Colonic mucosa (tissue), 4 donors: ENCODE results near the gene CSTF2T. TPM values are rescaled to one million over a fixed set of nuclear protein-coding genes. Genes with fewer than 3 reads are reported as not detected.

ENCODE experiments used
- DNase-seq: peaks from one replicate; pipeline ENCODE4 v3.0.0-alpha.2; 2020
- H3K27ac ChIP-seq: fragments of 200-600 bp; one replicate; pipeline ENCODE4 v1.8.0; 2021
- H3K27me3 ChIP-seq: fragments of 200-600 bp; one replicate; pipeline ENCODE4 v1.8.0; 2021
- H3K36me3 ChIP-seq: fragments of 200-600 bp; one replicate; pipeline ENCODE4 v1.8.0; 2021
- H3K4me1 ChIP-seq: fragments of 200-600 bp; one replicate; pipeline ENCODE4 v1.8.0; 2021; ENCODE audit warnings: mild to moderate bottlenecking
- H3K4me3 ChIP-seq: fragments of 200-600 bp; one replicate; pipeline ENCODE4 v1.8.0; 2021
- H3K9ac ChIP-seq, 2 donors: one replicate each; pipeline ENCODE4 v1.7.0; 2013; ENCODE audit warnings: control low read depth in 2 of 2, low read depth in 2 of 2, low read length in 2 of 2
- H3K9me3 ChIP-seq: fragments of 200-600 bp; one replicate; pipeline ENCODE4 v1.8.0; 2021
- CTCF ChIP-seq: fragments of 200-600 bp; IDR thresholded peaks from one replicate; pipeline ENCODE4 v1.8.0; 2022; ENCODE audit warnings: antibody characterized with exemption, mild to moderate bottlenecking
- intact Hi-C: fragments of 100-400 bp; cut with DNase I; formaldehyde crosslinking; loops from one replicate; pipeline ENCODE4 v1.14.1; 2022
- total RNA-seq, 2 donors: library from RNA; stranded (reverse); fragmentation: NEBNext Ultra II Directional in 1 of 2; extraction: Animal tissue kit (Norgen Biotek cat#: 25700) in 1 of 2; gene quantifications; one replicate each; pipeline ENCODE4 v1.2.1, GENCODE V29; 2021
- donor health status: healthy.
- donor health status: DM: no; HTN: no; CAD: no.
- donor health status: DM: no; HTN: no; CAD: no.

CSTF2T gene
- total RNA-seq, 2 donors from 2014 or later, result 14.5 to 21.1 TPM

- intact Hi-C loops, result no loop called here
- Histone ChIP-seq H3K27me3 (no peaks in the 10 kb centered on the region), H3K4me3 (no peak overlapping the region), H3K36me3 (no peaks in the 10 kb centered on the region), H3K27ac (no peak overlapping the region), H3K4me1 (no peaks in the 10 kb centered on the region), H3K9me3 (no peaks in the 10 kb centered on the region), H3K9ac (no peak overlapping the region)
- TF ChIP-seq CTCF, result no peak
- DNase-seq, result no peak
These were observed 12.1 kb downstream of the CSTF2T start for GRCh38 chr10:51687296-51687695.

GRCh38 chr10:51685768-51686167, 13.6 kb downstream of the CSTF2T start:
- no peaks in the 10 kb centered on the region for H3K36me3 ChIP-seq
- H3K4me3 ChIP-seq, result no peak overlapping the region
- H3K27ac ChIP-seq, result no peak overlapping the region
- intact Hi-C loops, result no loop called here
- no peaks in the 10 kb centered on the region for H3K4me1 ChIP-seq
- DNase-seq, result no peak
- H3K27me3 ChIP-seq, result no peaks in the 10 kb centered on the region
- TF ChIP-seq CTCF, result no peak
- no peak overlapping the region for H3K9ac ChIP-seq
- no peaks in the 10 kb centered on the region for H3K9me3 ChIP-seq

- no peak for DNase-seq
- intact Hi-C loops, result no loop called here
These were observed 16.2 kb downstream of the CSTF2T start for GRCh38 chr10:51683031-51683691.

GRCh38 chr10:51679841-51680240, 19.6 kb downstream of the CSTF2T start:
- Histone ChIP-seq H3K9ac (no peak overlapping the region), H3K36me3 (no peaks in the 10 kb centered on the region), H3K27me3 (no peaks in the 10 kb centered on the region), H3K27ac (no peak overlapping the region), H3K4me1 (no peaks in the 10 kb centered on the region), H3K9me3 (no peaks in the 10 kb centered on the region), H3K4me3 (no peak overlapping the region)
- no peak for TF ChIP-seq CTCF
- DNase-seq, result no peak
- intact Hi-C loops, result no loop called here

More at GRCh38 chr10:51683031-51683691, 16.2 kb downstream of the CSTF2T start:
- Histone ChIP-seq H3K27ac (no peak overlapping the region), H3K9ac (no peak overlapping the region), H3K27me3 (no peaks in the 10 kb centered on the region), H3K36me3 (no peaks in the 10 kb centered on the region), H3K4me3 (no peak overlapping the region), H3K4me1 (no peaks in the 10 kb centered on the region), H3K9me3 (no peaks in the 10 kb centered on the region)
- no peak for TF ChIP-seq CTCF

- intact Hi-C loops, result no loop called here
- Histone ChIP-seq H3K4me1 (no peaks in the 10 kb centered on the region), H3K4me3 (no peak overlapping the region), H3K9ac (no peak overlapping the region), H3K27me3 (no peaks in the 10 kb centered on the region), H3K9me3 (no peaks in the 10 kb centered on the region), H3K27ac (no peak overlapping the region), H3K36me3 (no peaks in the 10 kb centered on the region)
- no peak for TF ChIP-seq CTCF
- no peak for DNase-seq
These were observed 24.3 kb downstream of the CSTF2T start for GRCh38 chr10:51675088-51675487.
